ENCODE measurements around the gene PTPRT. TPM values are rescaled to one million over a fixed set of nuclear protein-coding genes. Genes with fewer than 3 reads are reported as not detected.
"Not testable (repeated sequence)": the region's sequence is repeated elsewhere in the genome, so short reads cannot be mapped to it uniquely, and the experiment has no call there.

Gene PTPRT
- total RNA-seq, 2 experiments from 2014 or later, result not detected

GRCh38 chr20:42915081-42915480, 274.6 kb downstream of the PTPRT start:
- DNase-seq, result no peak
- H3K27me3 Mint-ChIP-seq, result no peaks in the 10 kb centered on the region
- H3K36me3 Mint-ChIP-seq (ENCODE audit: low read depth), result no peaks in the 10 kb centered on the region
- H3K4me3 Mint-ChIP-seq, result no peak overlapping the region
- ChIA-PET POLR2A (no interaction called here), CTCF (no interaction called here)
- peaks cover 14% of the 10 kb centered on the region for H3K9me3 Mint-ChIP-seq
- no peak overlapping the region for H3K27ac Mint-ChIP-seq
- H3K4me1 Mint-ChIP-seq, result no peaks in the 10 kb centered on the region

DNA sequence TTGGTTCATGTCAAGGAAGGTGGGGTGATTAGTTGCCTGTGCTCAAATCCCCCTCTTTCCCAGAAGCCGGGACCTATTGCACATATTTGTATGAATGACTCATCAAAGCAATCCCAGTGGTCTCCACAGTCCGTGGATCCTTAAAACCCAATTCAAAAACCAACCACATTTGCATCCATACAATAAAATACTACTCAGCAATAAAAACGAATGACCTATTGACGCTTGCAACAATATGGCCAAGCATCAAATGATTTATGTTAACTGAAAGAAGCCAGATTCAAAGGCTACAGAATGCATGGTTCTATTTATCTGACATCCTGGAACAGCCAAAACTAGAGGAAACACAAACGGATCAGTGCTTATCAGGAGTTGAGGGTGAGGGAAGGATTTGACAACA, 275.4 kb downstream of the PTPRT start:
- peaks cover 11% of the 10 kb centered on the region for H3K9me3 Mint-ChIP-seq
- H3K4me3 Mint-ChIP-seq, result no peak overlapping the region
- no peak overlapping the region for H3K27ac Mint-ChIP-seq
- no peaks in the 10 kb centered on the region for H3K36me3 Mint-ChIP-seq (ENCODE audit: low read depth)
- H3K4me1 Mint-ChIP-seq, result no peaks in the 10 kb centered on the region
- DNase-seq, result no peak
- ChIA-PET CTCF (no interaction called here), POLR2A (no interaction called here)
- H3K27me3 Mint-ChIP-seq, result no peaks in the 10 kb centered on the region

DNA sequence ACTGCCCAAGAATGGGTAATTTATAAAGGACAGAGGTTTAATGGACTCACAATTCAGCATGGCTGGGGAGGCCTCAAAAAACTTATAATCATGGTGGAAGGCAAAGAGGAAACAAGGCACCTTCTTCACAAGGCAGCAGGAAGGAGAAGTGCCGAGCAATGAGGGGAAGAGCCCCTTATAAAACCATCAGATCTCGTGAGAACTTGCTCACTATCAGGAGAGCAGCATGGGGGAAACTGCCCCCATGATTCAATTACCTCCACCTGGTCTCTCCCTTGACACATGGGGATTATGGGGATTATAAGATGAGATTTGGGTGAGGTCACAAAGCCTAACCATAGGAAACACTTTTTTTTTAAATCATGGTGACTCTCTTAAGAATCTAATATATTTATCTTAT, 278.9 kb downstream of the PTPRT start:
- not testable (repeated sequence) for H3K36me3 Mint-ChIP-seq (ENCODE audit: low read depth)

GRCh38 chr20:42907730-42908129, 282.0 kb downstream of the PTPRT start:
- Mint-ChIP-seq H3K27me3 (no peaks in the 10 kb centered on the region), H3K4me1 (no peaks in the 10 kb centered on the region), H3K9me3 (peaks cover 7% of the 10 kb centered on the region), H3K27ac (no peak overlapping the region), H3K4me3 (no peak overlapping the region), H3K36me3 (ENCODE audit: low read depth) (no peaks in the 10 kb centered on the region)
- DNase-seq, result no peak
- ChIA-PET POLR2A (no interaction called here), CTCF (no interaction called here)

More for the DNA sequence above, 278.9 kb downstream of the PTPRT start:
- CTCF ChIA-PET, H3K4me1 Mint-ChIP-seq, H3K9me3 Mint-ChIP-seq, H3K27ac Mint-ChIP-seq, H3K4me3 Mint-ChIP-seq, H3K27me3 Mint-ChIP-seq, POLR2A ChIA-PET, DNase-seq: not testable (repeated sequence)

GRCh38 chr20:42906120-42906519, 283.6 kb downstream of the PTPRT start:
- no peak overlapping the region for H3K27ac Mint-ChIP-seq
- no peak overlapping the region for H3K4me3 Mint-ChIP-seq
- H3K36me3 Mint-ChIP-seq (ENCODE audit: low read depth), result no peaks in the 10 kb centered on the region
- H3K27me3 Mint-ChIP-seq, result no peaks in the 10 kb centered on the region
- no peaks in the 10 kb centered on the region for H3K4me1 Mint-ChIP-seq
- H3K9me3 Mint-ChIP-seq, result peaks cover 7% of the 10 kb centered on the region
- ChIA-PET POLR2A (no interaction called here), CTCF (no interaction called here)
- DNase-seq, result no peak

- DNase-seq, result no peak
- ChIA-PET CTCF (no interaction called here), POLR2A (no interaction called here)
- Mint-ChIP-seq H3K36me3 (ENCODE audit: low read depth) (no peaks in the 10 kb centered on the region), H3K27ac (no peak overlapping the region), H3K4me3 (no peak overlapping the region), H3K9me3 (peaks cover 7% of the 10 kb centered on the region), H3K4me1 (no peaks in the 10 kb centered on the region), H3K27me3 (no peaks in the 10 kb centered on the region)
These were observed 287.2 kb downstream of the PTPRT start for GRCh38 chr20:42902509-42902908.

GRCh38 chr20:42901689-42902440, 287.8 kb downstream of the PTPRT start:
- no peaks in the 10 kb centered on the region for H3K27me3 Mint-ChIP-seq
- ChIA-PET CTCF (no interaction called here), POLR2A (no interaction called here)
- no peak overlapping the region for H3K4me3 Mint-ChIP-seq
- no peaks in the 10 kb centered on the region for H3K4me1 Mint-ChIP-seq
- H3K9me3 Mint-ChIP-seq, result peaks cover 7% of the 10 kb centered on the region
- DNase-seq, result no peak
- no peak overlapping the region for H3K27ac Mint-ChIP-seq
- no peaks in the 10 kb centered on the region for H3K36me3 Mint-ChIP-seq (ENCODE audit: low read depth)

DNA sequence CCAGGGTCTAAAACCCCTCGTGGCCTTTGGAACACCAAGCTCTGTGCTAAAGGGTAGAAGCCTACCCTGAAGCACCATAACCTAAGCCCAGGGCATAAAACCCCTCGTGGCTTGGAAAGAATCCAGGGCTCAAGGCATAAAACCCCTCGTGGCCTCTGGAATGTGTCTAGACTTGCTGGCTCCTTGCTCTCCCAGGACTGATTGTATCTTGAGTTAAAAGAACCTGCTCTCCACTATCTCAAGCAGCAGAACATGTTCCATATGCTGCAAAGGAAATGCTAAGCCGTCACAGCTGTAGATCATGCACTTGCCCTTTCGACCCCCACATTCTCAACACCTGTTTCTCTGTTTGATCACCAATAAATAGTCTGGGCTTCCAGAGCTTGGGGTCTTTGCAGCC, 288.9 kb downstream of the PTPRT start:
- DNase-seq; H3K27me3 Mint-ChIP-seq; H3K36me3 Mint-ChIP-seq (ENCODE audit: low read depth); CTCF ChIA-PET; POLR2A ChIA-PET; H3K9me3 Mint-ChIP-seq; H3K4me1 Mint-ChIP-seq; H3K4me3 Mint-ChIP-seq; H3K27ac Mint-ChIP-seq: not testable (repeated sequence)

GRCh38 chr20:42895020-42895419, 294.7 kb downstream of the PTPRT start:
- POLR2A ChIA-PET, result no interaction called here

DNA sequence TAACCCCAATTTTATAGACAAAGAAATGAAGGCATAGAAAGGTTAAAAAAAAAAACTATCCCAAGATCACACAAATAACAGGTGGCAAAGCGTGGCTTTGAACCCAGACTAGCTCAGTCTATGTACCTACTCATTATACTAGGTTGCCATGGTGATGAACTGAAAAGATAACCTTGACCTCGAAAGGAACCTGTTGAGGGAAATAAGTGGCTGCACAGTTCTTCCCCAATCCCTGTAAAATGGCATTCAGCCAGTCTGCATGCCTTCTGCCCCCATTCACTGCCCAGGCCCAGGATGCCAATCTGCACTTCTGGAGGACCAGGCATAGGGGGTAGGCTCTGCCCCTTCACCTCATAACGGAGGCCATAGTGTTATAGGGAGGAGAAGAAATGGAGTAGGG, 295.2 kb downstream of the PTPRT start:
- Mint-ChIP-seq H3K27ac (no peak overlapping the region), H3K4me1 (no peaks in the 10 kb centered on the region), H3K27me3 (no peaks in the 10 kb centered on the region), H3K4me3 (no peak overlapping the region), H3K9me3 (peaks cover 20% of the 10 kb centered on the region), H3K36me3 (ENCODE audit: low read depth) (no peaks in the 10 kb centered on the region)
- ChIA-PET POLR2A (no interaction called here), CTCF (no interaction called here)
- DNase-seq, result no peak

More at GRCh38 chr20:42895020-42895419, 294.7 kb downstream of the PTPRT start:
- CTCF ChIA-PET, result no interaction called here
- no peaks in the 10 kb centered on the region for H3K27me3 Mint-ChIP-seq
- H3K9me3 Mint-ChIP-seq, result peaks cover 20% of the 10 kb centered on the region
- no peak overlapping the region for H3K4me3 Mint-ChIP-seq
- DNase-seq, result no peak
- H3K36me3 Mint-ChIP-seq (ENCODE audit: low read depth), result no peaks in the 10 kb centered on the region
- no peak overlapping the region for H3K27ac Mint-ChIP-seq
- no peaks in the 10 kb centered on the region for H3K4me1 Mint-ChIP-seq

- Mint-ChIP-seq H3K4me1 (no peaks in the 10 kb centered on the region), H3K9me3 (peaks cover 11% of the 10 kb centered on the region), H3K27me3 (no peaks in the 10 kb centered on the region), H3K27ac (no peak overlapping the region), H3K4me3 (no peak overlapping the region), H3K36me3 (ENCODE audit: low read depth) (no peaks in the 10 kb centered on the region)
- DNase-seq, result no peak
- ChIA-PET POLR2A (no interaction called here), CTCF (no interaction called here)
These were observed 300.2 kb downstream of the PTPRT start for GRCh38 chr20:42889517-42889916.

DNA sequence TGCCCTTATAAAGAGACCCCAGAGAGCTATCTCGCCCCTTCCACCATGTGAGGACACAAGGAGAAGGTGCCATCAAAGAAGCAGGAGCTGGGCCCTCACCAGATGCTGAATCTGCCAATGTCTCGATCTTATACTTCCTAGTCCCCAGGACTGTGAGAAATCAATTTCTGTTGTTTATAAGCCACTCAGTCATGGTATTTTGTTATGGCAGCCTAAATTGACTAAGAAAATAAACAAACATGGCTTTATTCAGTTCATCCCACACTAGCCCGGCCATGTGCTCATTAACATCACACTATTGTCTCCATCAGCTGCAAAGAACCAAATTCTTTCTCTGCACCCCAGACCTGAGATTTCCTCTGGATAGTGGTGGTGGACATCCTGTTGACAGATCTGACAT, 302.4 kb downstream of the PTPRT start:
- Mint-ChIP-seq H3K36me3 (ENCODE audit: low read depth) (no peaks in the 10 kb centered on the region), H3K27ac (no peak overlapping the region), H3K9me3 (peaks cover 11% of the 10 kb centered on the region), H3K27me3 (no peaks in the 10 kb centered on the region), H3K4me3 (no peak overlapping the region), H3K4me1 (no peaks in the 10 kb centered on the region)
- DNase-seq, result no peak
- CTCF ChIA-PET, result no interaction called here
- POLR2A ChIA-PET, result no interaction called here

DNA sequence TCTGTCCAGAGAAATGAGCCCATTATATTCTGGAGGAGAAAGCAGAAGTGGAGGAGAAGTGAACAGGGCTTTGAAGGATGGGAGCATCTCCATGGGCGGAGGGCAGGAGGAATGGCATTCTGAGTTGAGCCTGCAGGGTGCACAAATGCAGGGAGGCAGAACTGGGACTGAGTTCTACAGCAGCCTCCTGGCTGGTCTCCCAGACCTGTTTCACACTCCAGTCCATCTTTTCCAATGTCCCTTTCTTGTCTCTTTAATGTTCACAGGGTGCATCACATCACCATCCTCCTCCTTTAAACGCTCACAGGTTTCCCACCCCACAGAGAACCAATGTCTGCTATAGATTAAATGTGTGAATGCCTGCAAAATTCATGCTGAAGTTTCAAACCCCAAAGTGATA, 302.9 kb downstream of the PTPRT start:
- ChIA-PET CTCF (no interaction called here), POLR2A (no interaction called here)
- Mint-ChIP-seq H3K27ac (no peak overlapping the region), H3K27me3 (no peaks in the 10 kb centered on the region), H3K4me1 (no peaks in the 10 kb centered on the region), H3K36me3 (ENCODE audit: low read depth) (no peaks in the 10 kb centered on the region), H3K4me3 (no peak overlapping the region), H3K9me3 (peaks cover 7% of the 10 kb centered on the region)
- DNase-seq, result no peak

DNA sequence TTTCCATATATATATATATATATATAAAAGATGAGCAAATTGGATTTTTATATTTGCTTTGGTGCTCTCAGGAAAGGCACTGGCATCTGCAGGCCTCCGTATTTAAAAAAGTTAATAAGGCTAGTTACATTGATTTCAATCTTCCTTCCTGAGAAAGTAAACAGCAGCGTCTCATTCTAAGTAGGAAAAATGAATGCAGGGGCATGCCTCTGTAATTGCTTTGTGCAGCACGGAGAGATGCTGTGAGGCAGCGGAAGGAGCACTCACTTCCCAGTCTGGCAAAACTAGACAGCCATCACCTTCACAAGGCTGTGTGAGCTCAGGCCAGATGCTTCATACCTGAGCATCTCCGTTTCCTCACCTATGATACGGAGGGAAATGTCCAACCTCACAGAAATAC, 303.7 kb downstream of the PTPRT start:
- POLR2A ChIA-PET, result no interaction called here
- Mint-ChIP-seq H3K9me3 (peaks cover 4% of the 10 kb centered on the region), H3K4me1 (no peaks in the 10 kb centered on the region), H3K36me3 (ENCODE audit: low read depth) (no peaks in the 10 kb centered on the region), H3K27me3 (no peaks in the 10 kb centered on the region), H3K27ac (no peak overlapping the region), H3K4me3 (no peak overlapping the region)
- CTCF ChIA-PET, result no interaction called here
- no peak for DNase-seq

All from activated CD4-positive, alpha-beta memory T cell treated with anti-CD3 and anti-CD28 coated beads, Interleukin-2, amount 10 ng/mL, durations not matched to agents 7 days and 5 days (primary cell).